ENCODE measurements around the gene GARS1.

DNA sequence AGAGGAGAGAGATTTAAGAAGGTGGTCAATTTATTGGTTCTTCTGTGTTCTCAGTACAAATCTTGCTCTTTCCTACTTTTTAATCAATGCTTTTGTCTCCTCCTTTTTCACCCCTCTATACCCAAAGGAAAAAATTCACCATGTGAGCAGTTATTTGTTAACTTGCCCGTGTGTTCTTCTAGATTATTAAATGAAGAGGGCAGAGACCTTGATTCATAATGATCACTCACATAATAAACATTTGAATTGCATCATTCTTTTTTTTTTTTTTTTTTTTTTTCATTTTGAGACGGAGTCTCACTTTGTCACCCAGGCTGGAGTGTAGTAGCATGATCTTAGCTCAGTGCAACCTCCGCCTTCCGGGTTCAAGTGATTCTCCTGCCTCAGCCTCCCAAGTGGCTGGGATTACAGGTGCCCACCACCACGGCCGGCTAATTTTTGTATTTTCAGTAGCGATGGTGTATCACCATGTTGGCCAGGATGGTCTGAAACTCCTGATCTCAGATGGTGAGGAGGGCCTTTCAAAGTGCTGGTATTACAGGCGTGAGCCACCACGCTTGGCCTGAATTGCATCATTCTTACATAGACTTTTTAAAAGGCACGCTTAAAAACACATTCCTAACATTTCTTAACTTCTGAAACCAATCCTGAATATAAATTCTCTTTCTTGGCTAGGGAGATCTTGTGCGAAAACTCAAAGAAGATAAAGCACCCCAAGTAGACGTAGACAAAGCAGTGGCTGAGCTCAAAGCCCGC is 3.6 kb downstream of the GARS1 start:
- TF ChIP-seq, protein P1, sequence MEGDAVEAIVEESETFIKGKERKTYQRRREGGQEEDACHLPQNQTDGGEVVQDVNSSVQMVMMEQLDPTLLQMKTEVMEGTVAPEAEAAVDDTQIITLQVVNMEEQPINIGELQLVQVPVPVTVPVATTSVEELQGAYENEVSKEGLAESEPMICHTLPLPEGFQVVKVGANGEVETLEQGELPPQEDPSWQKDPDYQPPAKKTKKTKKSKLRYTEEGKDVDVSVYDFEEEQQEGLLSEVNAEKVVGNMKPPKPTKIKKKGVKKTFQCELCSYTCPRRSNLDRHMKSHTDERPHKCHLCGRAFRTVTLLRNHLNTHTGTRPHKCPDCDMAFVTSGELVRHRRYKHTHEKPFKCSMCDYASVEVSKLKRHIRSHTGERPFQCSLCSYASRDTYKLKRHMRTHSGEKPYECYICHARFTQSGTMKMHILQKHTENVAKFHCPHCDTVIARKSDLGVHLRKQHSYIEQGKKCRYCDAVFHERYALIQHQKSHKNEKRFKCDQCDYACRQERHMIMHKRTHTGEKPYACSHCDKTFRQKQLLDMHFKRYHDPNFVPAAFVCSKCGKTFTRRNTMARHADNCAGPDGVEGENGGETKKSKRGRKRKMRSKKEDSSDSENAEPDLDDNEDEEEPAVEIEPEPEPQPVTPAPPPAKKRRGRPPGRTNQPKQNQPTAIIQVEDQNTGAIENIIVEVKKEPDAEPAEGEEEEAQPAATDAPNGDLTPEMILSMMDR (IDR thresholded peaks at IDR 0.05; ENCODE audit: low read depth, low read length, missing input control) = no peak
- TF ChIP-seq RAD21 (IDR thresholded peaks at IDR 0.05) = no peak
- no peak for TF ChIP-seq FOXA1 (IDR thresholded peaks at IDR 0.05)
- TF ChIP-seq, protein P2, sequence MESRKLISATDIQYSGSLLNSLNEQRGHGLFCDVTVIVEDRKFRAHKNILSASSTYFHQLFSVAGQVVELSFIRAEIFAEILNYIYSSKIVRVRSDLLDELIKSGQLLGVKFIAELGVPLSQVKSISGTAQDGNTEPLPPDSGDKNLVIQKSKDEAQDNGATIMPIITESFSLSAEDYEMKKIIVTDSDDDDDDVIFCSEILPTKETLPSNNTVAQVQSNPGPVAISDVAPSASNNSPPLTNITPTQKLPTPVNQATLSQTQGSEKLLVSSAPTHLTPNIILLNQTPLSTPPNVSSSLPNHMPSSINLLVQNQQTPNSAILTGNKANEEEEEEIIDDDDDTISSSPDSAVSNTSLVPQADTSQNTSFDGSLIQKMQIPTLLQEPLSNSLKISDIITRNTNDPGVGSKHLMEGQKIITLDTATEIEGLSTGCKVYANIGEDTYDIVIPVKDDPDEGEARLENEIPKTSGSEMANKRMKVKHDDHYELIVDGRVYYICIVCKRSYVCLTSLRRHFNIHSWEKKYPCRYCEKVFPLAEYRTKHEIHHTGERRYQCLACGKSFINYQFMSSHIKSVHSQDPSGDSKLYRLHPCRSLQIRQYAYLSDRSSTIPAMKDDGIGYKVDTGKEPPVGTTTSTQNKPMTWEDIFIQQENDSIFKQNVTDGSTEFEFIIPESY (IDR thresholded peaks at IDR 0.05) = no peak
- TF ChIP-seq GABPA (IDR thresholded peaks at IDR 0.05 in 1 of 2, conservative IDR thresholded peaks at IDR 0.05 in 1 of 2) = no peak
- no peak for TF ChIP-seq RXRA (IDR thresholded peaks at IDR 0.05)
- no peak for TF ChIP-seq EGR1 (IDR thresholded peaks at IDR 0.05; ENCODE audit: low read depth in 2 of 2)
- TF ChIP-seq YY1 (IDR thresholded peaks at IDR 0.05) = no peak
- TF ChIP-seq TAF1 (conservative IDR thresholded peaks at IDR 0.05) = no peak
- no peak for TF ChIP-seq SP1 (IDR thresholded peaks at IDR 0.05)
